ENCODE results near the gene ASPG.
A peak's percentile ranks its signal among the peaks of the same experiment; 100 is the strongest.

ASPG gene

GRCh38 chr14:104041430-104042104, 43.9 kb upstream of the ASPG start:
- no peak for DNase-seq (ENCODE audit: low read depth in 2 of 2)
- no peak overlapping the region for H3K4me3 ChIP-seq (replicated peaks in 1 of 2; ENCODE audit: low read depth in 2 of 2, low read length in 2 of 2)
- TF ChIP-seq CTCF (IDR thresholded peaks at IDR 0.05; ENCODE audit: low read depth, low read length): no peak

GRCh38 chr14:104044016-104044415, 41.5 kb upstream of the ASPG start:
- no peak for DNase-seq (ENCODE audit: low read depth in 2 of 2)
- H3K4me3 ChIP-seq (replicated peaks in 1 of 2; ENCODE audit: low read depth in 2 of 2, low read length in 2 of 2): no peak overlapping the region
- TF ChIP-seq CTCF (IDR thresholded peaks at IDR 0.05; ENCODE audit: low read depth, low read length): no peak

- TF ChIP-seq CTCF (IDR thresholded peaks at IDR 0.05; ENCODE audit: low read depth, low read length): no peak
- no peak overlapping the region for H3K4me3 ChIP-seq (replicated peaks in 1 of 2; ENCODE audit: low read depth in 2 of 2, low read length in 2 of 2)
- DNase-seq (ENCODE audit: low read depth in 2 of 2): no peak
These were observed 37.7 kb upstream of the ASPG start for GRCh38 chr14:104047761-104048160.

- DNase-seq (ENCODE audit: low read depth in 2 of 2): peak; percentile 66 to 80
- TF ChIP-seq CTCF (IDR thresholded peaks at IDR 0.05; ENCODE audit: low read depth, low read length): no peak
- H3K4me3 ChIP-seq (replicated peaks in 1 of 2; ENCODE audit: low read depth in 2 of 2, low read length in 2 of 2): no peak overlapping the region
These were observed 36.6 kb upstream of the ASPG start for GRCh38 chr14:104048758-104049507.

- DNase-seq (ENCODE audit: low read depth in 2 of 2): no peak
- TF ChIP-seq CTCF (IDR thresholded peaks at IDR 0.05; ENCODE audit: low read depth, low read length): no peak
- H3K4me3 ChIP-seq (replicated peaks in 1 of 2; ENCODE audit: low read depth in 2 of 2, low read length in 2 of 2): no peak overlapping the region
These were observed 35.8 kb upstream of the ASPG start for GRCh38 chr14:104049576-104050240.

GRCh38 chr14:104051092-104051813, 34.2 kb upstream of the ASPG start:
- no peak for TF ChIP-seq CTCF (IDR thresholded peaks at IDR 0.05; ENCODE audit: low read depth, low read length)
- no peak overlapping the region for H3K4me3 ChIP-seq (replicated peaks in 1 of 2; ENCODE audit: low read depth in 2 of 2, low read length in 2 of 2)
- DNase-seq (ENCODE audit: low read depth in 2 of 2): no peak

All from cardiac fibroblast (primary cell).